NCI-H2227 (cell line): ENCODE measurements around the gene SLC36A4.
"Not testable (repeated sequence)": the region's sequence is repeated elsewhere in the genome, so short reads cannot be mapped to it uniquely, and the experiment has no call there.

ENCODE experiments used
- DNase-seq: peaks from one replicate; lab custom pipeline; 2025; ENCODE audit not compliant: unreplicated experiment; lab: John Stamatoyannopoulos, UW

SLC36A4 gene

DNA sequence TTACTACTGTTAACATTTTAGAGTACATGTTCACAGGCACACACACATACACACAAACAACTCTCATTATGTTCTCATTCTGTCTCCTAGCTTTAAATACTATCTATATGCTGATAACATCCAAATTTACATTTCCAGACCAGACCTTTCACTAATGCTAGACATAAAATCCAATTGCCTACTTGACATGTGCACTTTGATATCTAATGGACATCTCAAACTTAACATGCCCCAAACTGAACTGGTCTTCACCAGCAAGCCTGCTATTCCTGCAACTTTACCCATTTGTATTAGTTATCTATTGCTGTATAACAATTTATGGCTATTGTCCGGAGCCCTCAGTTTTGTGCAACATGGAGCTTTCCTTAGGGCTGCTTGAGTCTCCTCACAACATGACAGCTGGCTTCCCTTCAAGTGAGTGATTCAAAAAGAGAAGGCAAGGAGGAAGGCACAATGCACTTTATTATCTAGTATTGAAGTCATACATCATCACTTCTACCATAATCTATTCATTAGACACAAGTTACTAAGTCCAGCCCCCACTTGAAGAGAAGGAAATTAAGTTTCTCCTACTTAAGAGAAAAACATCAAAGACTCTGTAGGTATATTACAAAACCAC is 3.0 kb downstream of the SLC36A4 start:
- no peak for DNase-seq

DNA sequence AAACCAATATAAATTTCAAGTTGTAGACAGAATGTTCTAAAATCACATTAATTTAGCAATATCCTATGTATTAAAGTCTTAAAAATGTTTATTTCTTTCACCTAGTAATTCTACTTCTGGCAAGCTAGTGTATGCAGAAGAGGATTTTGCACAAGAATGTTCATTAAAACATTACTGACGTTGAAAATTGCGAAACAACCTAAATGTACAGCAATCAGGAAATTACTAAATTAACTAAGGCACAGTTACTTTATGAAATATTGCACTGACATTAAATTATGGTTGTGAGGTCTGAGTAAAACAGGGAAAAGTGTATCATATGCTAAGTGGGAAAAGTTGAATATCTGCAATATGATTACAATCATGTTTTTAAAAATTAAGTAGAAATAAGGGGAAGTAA is 4.1 kb downstream of the SLC36A4 start:
- no peak for DNase-seq

DNA sequence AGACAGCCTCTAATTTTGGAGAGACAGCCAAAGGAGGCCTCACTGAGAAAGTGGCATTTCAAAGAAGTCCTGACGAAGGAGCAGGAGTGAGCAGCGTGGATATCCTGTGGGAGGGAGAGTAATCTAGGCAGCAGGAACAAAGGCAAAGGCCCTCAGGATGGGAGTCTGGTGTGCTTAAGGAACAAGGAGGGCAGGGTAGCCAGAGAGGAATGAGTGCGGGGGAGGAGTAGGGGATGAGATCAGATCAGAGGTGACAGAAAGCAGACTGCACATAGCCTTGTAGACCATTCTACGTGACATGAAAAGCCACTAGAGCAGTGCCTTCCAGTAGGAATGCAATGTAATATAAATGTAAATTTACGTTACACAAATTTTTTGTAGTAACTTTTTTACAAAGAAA is 5.6 kb downstream of the SLC36A4 start:
- DNase-seq: no peak

DNA sequence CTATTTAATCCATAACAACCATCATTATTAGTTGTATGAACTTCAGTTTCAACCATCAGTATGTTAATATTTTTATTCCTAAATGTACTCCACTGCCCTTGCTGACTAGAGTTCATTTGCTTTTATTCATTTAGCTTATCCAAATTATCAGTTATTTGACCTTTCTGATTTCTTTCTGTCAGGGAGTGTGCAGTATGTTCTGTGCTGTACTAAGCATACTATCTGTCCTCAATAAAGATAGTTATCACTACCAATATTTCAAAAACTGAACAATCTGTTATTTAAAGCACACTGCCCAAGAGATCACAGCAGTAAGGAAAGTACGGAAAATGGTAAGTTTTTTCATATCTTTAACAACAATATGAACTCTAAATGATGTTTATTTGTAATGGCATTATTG is 8.3 kb downstream of the SLC36A4 start:
- DNase-seq: no peak

DNA sequence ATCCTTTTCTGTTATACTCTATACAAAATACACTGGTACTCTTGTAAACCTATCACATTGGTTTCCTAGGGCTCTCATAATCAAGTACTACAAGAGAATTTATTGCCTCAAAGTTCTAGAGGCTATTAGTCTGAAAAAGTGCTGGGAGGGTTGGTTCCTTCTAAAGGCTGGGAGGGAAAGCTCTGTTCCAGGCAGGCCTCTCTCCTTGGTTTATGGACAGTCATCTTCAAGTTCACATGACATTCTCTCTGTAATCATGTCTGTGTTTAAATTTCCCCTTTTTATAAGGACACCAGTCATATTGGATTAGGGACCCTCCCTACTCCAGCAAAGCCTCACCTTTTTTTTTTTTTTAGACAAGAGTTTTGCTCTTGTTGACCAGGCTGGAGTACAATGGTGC is 9.1 kb downstream of the SLC36A4 start:
- DNase-seq: no peak

DNA sequence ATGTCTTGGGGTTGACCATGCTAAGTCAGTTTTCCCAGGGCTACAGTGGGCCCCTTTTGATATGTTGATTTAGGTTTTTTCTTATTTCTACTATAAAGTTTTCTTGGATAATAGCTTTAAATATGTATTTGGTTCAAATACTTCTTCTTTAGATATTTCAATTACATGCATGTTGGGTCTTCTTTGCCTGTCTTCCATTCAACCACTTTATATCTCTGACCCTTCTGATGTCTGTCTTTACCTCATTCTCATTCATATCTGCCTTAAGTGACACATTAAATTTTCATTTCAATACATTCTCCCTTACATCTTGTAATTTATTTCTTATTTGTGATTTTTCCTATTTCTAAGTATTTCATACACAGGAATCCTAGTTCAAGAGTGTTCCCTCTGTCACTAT is 10.5 kb downstream of the SLC36A4 start:
- no peak for DNase-seq

DNA sequence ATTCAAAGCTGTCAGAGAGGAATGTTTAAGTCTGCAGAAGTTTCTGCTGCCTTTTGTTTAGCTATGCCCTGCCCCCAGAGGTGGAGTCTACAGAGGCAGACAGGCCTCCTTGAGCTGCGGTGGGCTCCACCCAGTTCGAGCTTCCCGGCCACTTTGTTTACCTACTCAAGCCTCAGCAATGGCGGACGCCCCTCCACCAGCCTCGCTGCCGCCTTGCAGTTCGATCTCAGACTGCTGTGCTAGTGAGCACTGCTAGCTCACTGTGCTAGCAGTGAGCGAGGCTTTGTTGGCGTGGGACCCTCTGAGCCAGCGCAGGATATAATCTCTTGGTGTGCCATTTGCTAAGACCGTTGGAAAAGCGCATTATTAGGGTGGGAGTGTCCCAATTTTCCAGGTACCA is 19.9 kb downstream of the SLC36A4 start:
- DNase-seq: not testable (repeated sequence)

DNA sequence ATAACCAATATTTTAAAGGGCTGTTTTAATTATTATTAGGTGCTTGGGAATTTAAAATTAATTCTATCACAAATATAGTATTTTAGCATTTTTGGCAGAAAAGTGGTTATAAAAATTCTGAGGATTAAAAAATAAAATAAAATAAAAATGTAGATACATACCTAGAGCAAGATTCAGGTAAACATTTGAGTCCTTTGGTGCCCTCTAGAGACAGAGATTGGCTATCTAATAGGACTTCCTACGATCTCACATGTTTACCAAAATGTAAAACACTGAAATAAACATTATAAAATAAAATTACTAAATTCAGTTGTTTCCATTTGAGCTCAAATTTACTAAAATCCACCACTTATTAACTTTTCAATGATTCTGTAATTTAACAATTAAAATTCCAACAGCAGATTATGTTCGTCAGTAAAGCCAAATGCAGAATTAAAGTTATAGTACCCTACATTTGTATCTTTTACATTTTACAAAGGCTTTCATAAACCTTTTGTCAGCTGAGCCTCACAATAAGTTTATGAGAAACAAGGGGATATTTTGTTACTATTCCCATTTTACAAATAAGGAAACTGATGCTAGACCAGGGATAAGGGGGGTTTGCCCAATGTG is 27.7 kb downstream of the SLC36A4 start:
- peak; percentile 3 for DNase-seq

DNA sequence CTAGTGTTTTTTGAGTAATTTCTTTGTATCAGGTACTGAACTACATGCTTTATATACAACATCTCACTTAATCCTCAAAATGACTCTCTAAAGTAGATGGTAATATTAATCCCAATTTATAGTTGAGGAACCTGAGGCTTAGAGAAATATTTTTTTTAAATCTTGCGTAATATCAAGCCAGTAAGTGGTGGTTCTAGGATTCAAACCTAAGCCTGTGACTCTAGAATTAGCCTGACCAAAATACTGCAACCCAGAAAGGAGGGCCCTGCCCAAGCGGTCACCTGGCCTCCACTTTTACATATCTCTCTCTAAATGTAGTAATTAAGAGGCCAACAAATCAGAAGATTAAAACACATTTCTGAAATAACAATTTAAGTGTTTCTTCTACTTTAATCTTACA is 28.6 kb downstream of the SLC36A4 start:
- no peak for DNase-seq

DNA sequence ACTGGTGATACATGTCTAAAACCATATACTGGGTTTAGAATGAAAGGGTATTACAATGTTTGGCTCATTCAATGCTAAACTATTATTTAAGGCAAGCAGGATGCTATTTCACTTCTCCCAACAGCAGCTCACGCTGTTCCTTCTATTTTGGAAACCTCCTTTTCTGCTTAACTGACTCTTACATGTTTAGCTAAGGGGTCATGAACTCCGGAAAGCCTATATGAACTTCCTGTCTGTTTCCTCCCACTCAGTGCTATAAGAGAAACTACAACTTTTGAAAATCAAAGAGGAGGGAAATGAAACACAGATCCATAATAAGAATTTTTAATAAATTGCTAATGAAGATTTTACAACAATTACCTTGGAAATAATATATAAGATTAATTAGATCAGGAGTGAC is 30.9 kb downstream of the SLC36A4 start:
- DNase-seq: no peak

DNA sequence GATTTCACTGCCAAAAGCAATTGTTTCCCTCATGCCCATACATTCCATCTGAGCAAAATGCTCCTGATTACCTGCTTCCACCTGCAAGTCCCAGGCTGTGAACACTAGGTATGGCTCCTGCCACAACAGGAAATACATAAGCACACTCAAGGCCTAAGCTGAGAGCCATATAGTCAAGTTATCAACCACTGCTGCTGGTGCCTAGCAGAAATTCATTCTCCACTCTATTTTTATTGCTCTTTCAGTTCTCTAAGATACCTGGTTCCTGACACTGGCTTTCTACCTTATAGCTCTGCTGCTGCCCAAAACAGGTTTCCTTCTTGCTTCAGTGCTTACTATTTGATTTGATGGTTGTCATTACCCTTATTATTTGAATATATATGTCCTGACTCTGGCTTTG is 31.6 kb downstream of the SLC36A4 start:
- DNase-seq: no peak

DNA sequence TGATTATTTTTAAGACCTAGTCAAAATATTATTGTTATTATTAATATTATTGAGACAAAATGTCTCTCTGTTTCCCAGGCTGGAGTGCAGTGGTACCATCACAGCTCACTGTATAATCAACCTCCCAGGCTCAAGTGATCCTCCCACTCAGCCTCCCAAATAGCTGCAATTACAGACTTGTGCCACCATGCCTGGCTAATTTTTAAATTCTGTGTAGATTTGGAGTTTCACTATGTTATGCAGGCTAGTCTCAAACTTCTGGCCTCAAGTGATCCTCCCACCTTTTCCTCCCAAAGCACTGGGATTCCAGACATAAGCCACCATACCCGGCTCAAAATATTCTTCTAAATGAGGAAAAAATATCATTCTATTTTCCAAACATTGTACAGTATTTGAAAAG is 37.0 kb downstream of the SLC36A4 start:
- no peak for DNase-seq

DNA sequence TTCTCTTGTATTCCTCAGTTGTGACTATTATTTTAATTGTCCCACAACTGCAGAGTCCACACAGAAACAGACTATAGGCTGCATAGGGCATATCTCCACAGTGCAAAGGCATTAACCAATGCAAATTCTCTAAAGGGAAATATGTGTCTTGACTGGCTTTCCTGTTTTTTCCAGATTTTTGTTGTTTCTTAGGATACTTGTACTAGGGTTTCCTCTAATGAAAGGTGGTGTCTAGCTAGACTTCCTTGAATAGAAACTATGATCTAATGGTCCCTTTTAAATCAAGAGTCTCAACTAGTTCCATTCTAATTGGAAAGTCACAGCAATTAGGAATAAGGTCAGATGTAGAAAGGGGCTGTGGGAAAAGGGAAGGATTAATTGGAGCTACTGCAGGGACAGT is 37.6 kb downstream of the SLC36A4 start:
- no peak for DNase-seq

DNA sequence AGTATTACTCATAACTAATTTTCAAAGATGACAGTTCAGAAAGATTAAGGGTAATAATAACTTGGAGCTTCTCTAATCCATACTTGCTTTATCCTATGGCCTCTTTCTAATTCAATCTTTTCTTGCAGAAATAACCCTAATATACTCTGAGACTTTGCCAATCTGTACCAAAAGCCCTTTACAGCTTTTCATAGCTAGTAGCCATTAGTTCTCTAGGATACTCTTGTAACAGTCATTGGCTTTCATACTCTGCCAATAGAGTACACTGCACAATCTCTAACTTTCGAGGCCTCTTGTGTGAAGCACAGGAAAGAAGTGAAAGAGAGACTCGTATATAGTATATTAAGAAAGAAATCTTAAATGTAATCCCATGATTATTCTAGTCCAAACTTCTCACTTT is 38.1 kb downstream of the SLC36A4 start:
- no peak for DNase-seq

DNA sequence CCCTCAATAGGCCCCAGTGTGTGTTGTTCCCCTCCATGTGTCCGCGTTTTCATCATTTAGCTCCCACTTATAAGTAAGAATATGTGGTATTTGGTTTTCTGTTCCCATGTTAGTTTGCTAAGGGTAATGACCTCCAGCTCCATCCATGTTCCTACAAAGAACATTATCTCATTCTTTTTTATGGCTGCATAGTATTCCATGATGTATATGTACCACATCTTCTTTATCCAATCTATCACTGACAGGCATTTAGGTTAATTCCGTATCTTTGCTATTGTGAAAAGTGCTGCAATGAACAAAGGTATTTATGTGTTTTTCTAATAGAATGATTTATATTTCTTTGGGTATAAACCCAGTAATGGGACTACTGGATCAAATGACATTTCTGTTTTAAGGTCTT is 42.1 kb downstream of the SLC36A4 start:
- DNase-seq: no peak

DNA sequence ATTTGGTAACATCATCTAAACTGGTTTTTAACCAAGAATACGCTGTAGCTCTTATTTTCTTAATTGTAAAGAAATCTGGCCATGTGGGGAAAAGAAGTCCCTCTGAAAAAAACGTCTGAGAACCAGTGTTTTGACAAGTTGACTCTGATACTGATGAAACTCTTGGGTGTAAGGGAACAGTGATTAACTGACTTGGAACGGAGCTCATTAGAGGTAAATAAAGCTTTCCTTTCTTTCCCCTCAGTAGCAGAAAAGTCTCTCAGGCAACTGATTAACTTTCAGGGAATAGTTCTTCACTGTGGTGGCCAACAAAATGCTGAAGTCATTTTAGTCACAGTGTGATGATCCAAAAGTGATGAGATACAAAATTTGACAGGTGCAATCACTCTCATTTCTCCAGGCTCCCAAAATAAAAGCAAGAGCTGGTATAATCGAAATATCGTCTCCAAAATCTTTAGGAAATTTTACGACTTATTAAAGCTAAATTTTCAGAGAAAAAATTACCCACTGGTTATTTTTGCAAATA is 52.3 kb downstream of the SLC36A4 start:
- no peak for DNase-seq

DNA sequence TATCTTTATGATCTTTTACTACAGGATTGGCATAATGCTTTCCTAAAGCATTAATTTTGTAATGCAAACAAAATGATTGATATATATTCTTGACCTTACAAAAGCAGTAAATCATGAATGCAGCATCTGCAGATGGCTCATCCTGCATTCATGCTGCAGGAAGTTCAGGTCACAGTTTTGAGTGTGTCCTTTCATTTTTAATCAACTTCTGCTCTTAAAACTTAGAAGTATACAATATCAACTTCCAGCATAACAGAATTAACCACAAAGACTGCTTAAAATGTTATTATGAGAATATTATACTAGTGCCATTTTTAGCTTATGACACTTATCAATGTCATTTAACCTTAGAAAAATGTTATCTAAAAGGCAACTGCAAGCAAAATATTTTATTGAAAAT is 54.0 kb downstream of the SLC36A4 start:
- no peak for DNase-seq

DNA sequence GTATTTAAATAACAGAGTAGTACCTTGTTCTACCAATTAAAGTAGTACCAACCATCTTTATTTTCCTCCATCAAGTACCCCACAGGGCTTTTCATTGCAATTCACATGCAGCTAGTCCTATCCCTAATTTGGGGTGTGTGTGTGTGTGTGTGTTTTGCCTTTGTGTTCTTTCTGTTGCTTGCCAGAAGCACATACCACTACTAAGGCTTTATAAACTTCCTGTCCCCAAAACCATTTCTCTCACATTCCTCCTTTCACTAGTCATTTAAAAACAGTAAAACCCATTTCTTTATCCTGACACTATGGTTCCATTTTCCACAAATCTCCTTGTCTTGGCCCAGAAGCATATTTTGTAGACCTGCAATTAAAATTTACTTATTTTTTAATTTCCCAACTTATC is 54.6 kb downstream of the SLC36A4 start:
- DNase-seq: no peak

DNA sequence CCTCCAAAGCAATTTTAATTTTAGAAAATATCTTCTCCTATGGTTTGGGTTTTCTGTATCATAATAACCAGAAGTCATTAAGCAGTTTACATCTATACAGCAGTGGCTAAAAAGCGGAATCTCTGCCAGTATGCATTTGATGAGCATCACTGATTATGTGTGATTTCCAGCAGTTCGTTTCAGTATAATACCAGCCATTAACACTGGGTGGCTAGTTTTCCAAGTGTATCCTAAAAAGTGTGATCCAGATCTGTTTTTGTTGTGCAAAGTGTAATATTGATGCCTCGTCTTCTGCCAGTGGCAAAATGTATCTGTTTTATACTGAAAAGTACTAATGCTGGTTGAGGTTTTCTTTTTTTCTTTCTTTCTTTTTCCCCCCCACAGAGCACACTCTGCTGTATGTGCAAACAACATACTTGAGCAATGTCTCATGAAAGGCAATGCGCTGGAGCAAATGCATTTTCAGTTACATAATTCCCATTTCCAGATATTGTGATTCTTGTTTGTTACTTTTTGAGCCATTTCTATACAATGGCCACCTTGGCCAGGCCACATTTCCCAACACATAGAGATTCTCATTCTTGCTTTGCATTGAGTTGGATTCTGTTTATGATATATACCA is 64.2 kb downstream of the SLC36A4 start:
- DNase-seq: no peak

DNA sequence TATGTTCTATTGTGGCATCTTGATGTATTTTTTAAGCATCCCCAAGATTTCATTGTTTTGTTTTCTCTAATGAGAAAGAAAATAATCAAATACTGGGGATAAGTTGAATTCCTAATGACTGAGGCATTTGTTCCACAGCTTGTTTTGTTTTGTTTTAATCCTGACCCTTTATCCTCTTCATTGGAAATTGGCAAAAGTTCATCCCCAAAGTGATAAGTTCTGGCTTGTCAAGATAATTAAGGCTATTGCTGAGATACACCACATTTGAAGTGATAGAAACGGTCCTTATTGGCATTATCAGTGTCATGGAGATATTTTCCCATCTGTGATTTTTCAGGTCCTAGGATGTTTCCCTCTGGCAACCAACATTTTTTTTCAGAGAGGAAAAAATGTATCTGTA is 65.0 kb downstream of the SLC36A4 start:
- DNase-seq: no peak

DNA sequence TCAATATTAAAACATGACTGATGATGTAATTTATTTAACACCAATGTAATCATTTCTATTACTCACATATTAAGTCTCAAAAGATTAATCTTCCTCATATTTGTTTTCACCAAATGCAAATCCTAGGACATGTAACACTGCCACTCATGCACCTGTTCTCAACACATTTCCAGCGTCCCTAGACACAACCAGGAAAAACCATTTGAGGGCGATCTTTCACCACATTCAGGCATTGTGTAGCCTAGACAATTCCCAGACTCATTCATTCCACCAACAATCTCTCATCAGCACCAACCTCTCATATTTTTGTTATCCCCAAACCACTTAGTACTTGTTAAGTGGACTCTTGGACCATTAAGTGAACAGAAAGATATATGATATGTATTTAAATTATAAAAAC is 66.1 kb downstream of the SLC36A4 start:
- DNase-seq: peak; percentile 0

DNA sequence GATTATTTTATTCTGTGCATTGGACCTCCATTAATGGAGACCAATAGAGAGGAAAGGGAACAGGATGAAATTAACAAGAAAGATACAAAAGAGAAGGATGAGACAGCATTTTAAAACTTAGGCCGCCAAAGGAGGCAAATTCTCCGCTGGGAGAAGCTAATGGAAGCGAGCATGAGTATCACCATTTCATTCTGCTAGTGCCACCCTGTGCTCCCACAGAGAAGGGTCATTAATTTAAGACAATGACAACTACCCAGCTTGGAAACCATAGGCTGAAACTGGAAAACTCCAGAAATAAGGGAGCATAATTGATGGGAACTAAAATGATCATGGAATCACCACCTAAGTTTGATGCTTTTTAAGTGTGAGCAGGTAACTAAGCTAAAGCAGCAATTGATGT is 69.2 kb downstream of the SLC36A4 start:
- DNase-seq: no peak
